ENCODE results near the gene APOBEC4. TPM values are rescaled to one million over a fixed set of nuclear protein-coding genes. Genes with fewer than 3 reads are reported as not detected.

Gene APOBEC4
- total RNA-seq, 2 donors from 2014 or later, result not detected

DNA sequence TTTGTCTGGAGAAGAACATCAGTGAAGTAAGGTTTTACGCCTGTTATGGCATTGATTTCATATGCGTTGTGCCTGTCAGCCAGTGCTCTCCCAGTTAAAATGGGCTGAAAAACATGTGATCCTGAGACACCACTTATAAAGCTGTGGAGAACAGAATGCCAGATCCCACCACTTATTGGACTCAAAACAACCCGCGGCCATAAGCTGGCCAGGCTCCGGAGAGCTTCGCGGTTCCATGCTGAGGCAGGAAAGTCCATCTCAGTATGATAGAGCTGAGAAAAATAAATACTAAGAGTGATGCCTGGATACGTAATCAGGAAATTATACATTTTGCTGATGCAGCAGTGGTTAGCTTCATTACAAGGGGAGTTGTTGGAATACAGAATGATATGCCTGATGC, 5.1 kb downstream of the APOBEC4 start:
- no peak for DNase-seq
- ATAC-seq, result no peak
- TF ChIP-seq POLR2A (IDR thresholded peaks at IDR 0.05), result no peak
- no peak for TF ChIP-seq CTCF (IDR thresholded peaks at IDR 0.05)

GRCh38 chr1:183646776-183647175, 6.3 kb downstream of the APOBEC4 start:
- DNase-seq, result no peak
- Histone ChIP-seq H3K4me3 (no peak overlapping the region), H3K27me3 (no peaks in the 10 kb centered on the region), H3K36me3 (replicated peaks in 1 of 2; ENCODE audit: insufficient read depth in 1 of 2, low read depth in 2 of 2) (no peaks in the 10 kb centered on the region), H3K9me3 (no peaks in the 10 kb centered on the region), H3K4me1 (no peaks in the 10 kb centered on the region), H3K27ac (no peak overlapping the region)
- no peak for TF ChIP-seq CTCF (IDR thresholded peaks at IDR 0.05)
- intact Hi-C loops (cut with DNase I), result no loop called here
- ATAC-seq, result no peak

More for the DNA sequence above, 5.1 kb downstream of the APOBEC4 start:
- no peak overlapping the region for H3K27ac ChIP-seq
- no peaks in the 10 kb centered on the region for H3K4me1 ChIP-seq
- 79 to 88% methylated on average over 8 of the region's 8 CpGs for WGBS, 2 donors
- H3K27me3 ChIP-seq, result no peaks in the 10 kb centered on the region
- no peak overlapping the region for H3K4me3 ChIP-seq
- no peaks in the 10 kb centered on the region for H3K36me3 ChIP-seq (replicated peaks in 1 of 2; ENCODE audit: insufficient read depth in 1 of 2, low read depth in 2 of 2)
- intact Hi-C loops (cut with DNase I), result no loop called here
- H3K9me3 ChIP-seq, result no peaks in the 10 kb centered on the region

- no peak for DNase-seq
- no peak for TF ChIP-seq POLR2A (IDR thresholded peaks at IDR 0.05)
- TF ChIP-seq CTCF (IDR thresholded peaks at IDR 0.05), result no peak
- no peaks in the 10 kb centered on the region for H3K27me3 ChIP-seq
- H3K27ac ChIP-seq, result no peak overlapping the region
- H3K9me3 ChIP-seq, result no peaks in the 10 kb centered on the region
- 77 to 78% methylated on average over 5 of the region's 5 CpGs for WGBS, 2 donors
- intact Hi-C loops (cut with DNase I), result no loop called here
- H3K4me1 ChIP-seq, result no peaks in the 10 kb centered on the region
- ATAC-seq, result no peak
- no peak overlapping the region for H3K4me3 ChIP-seq
- H3K36me3 ChIP-seq (replicated peaks in 1 of 2; ENCODE audit: insufficient read depth in 1 of 2, low read depth in 2 of 2), result no peaks in the 10 kb centered on the region
Measured at GRCh38 chr1:183645531-183645930, 7.6 kb downstream of the APOBEC4 start.

DNA sequence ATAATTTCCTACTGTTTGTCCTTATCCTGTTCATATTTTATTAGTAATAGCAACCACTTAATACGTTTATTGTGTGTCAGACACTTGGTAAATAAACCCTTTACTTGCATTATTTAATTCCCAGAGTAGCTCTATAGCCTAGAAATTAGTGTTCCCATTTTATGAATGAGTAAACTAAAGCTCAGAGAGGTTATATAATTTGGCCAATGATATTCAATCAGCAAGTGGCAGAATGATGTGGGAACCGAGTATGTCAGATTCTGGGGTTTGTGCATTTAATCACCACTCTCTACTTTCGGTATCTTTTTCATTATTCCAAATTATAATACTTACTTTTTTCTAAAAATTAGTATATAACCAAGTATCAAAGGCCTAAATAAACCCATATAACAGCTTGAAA, 10.9 kb downstream of the APOBEC4 start:
- WGBS, 2 donors, result 67 to 71% methylated on average over 3 of the region's 3 CpGs

More for the DNA sequence above, 10.9 kb downstream of the APOBEC4 start:
- Histone ChIP-seq H3K36me3 (replicated peaks in 1 of 2; ENCODE audit: insufficient read depth in 1 of 2, low read depth in 2 of 2) (no peaks in the 10 kb centered on the region), H3K4me1 (no peaks in the 10 kb centered on the region), H3K27me3 (no peaks in the 10 kb centered on the region), H3K27ac (no peak overlapping the region), H3K4me3 (no peak overlapping the region), H3K9me3 (no peaks in the 10 kb centered on the region)
- DNase-seq (no peak), ATAC-seq (no peak)
- no peak for TF ChIP-seq CTCF (IDR thresholded peaks at IDR 0.05)
- TF ChIP-seq POLR2A (IDR thresholded peaks at IDR 0.05), result no peak
- intact Hi-C loops (cut with DNase I), result no loop called here

Data from body of pancreas (tissue), 4 donors.